B cell (primary cell): ENCODE data around the gene CHKB. TPM values are rescaled to one million over a fixed set of nuclear protein-coding genes. Genes with fewer than 3 reads are reported as not detected.
A peak's percentile ranks its signal among the peaks of the same experiment; 100 is the strongest.
"Not testable (repeated sequence)": the region's sequence is repeated elsewhere in the genome, so short reads cannot be mapped to it uniquely, and the experiment has no call there.

Source experiments
- ATAC-seq: fragments of 200-7000 bp; cut with Tn5 transposase; one replicate; pipeline ENCODE4 v1.10.0; 2021; ENCODE audit warnings: low read depth, mild to moderate bottlenecking, moderate number of reproducible peaks, moderate library complexity
- CTCF ChIA-PET: fragments of 350-600 bp; sonication (Branson Sonifier 250); formaldehyde crosslinking; loops from one replicate; lab custom pipeline; 2021; ENCODE audit warnings: antibody characterized with exemption, inconsistent platforms; lab: Charles Lee
- POLR2A ChIA-PET: fragments of 350-600 bp; sonication (Branson Sonifier 250); formaldehyde crosslinking; loops from one replicate; lab custom pipeline; 2021; ENCODE audit warnings: antibody characterized with exemption; lab: Charles Lee
- DNase-seq: peaks from one replicate; pipeline ENCODE4 v3.0.0; 2013
- H2AFZ ChIP-seq: 2 replicates; pipeline ENCODE4 v1.6.1; 2012; ENCODE audit warnings: mild to moderate bottlenecking, low read depth, low read length; ENCODE audit not compliant: insufficient read depth, poor library complexity, severe bottlenecking
- H3K27ac ChIP-seq, 2 donors: 1 replicate in 1 of 2; 2 replicates in 1 of 2; pipeline ENCODE4 v1.5.1; 2012 to 2013; ENCODE audit warnings: low read length in 2 of 2, mild to moderate bottlenecking in 2 of 2, moderate library complexity in 1 of 2
- H3K27me3 ChIP-seq, 4 experiments: fragments of 200-600 bp in 1 of 4; sonication (generic) in 1 of 4; replicated peaks in 1 of 4; 1 replicate in 2 of 4; 2 replicates in 2 of 4; pipeline versions ENCODE4 v1.6.1 to v1.7.0; 2013 to 2016; ENCODE audit warnings: low read length in 3 of 4, mild to moderate bottlenecking in 2 of 4, mixed read lengths in 1 of 4, moderate library complexity in 1 of 4; ENCODE audit not compliant: insufficient read depth in 4 of 4, control insufficient read depth in 3 of 4; ENCODE audit errors: control extremely low read depth in 1 of 4
- H3K36me3 ChIP-seq, 2 experiments: replicated peaks in 1 of 2; 1 replicate in 1 of 2; 2 replicates in 1 of 2; pipeline versions ENCODE4 v1.6.1 to v1.7.1; 2013; ENCODE audit warnings: low read length in 1 of 2; ENCODE audit not compliant: insufficient read depth in 2 of 2, control insufficient read depth in 1 of 2; ENCODE audit errors: control extremely low read depth in 1 of 2, extremely low read depth in 1 of 2
- H3K4me1 ChIP-seq, 2 donors: fragments of 200-600 bp in 1 of 2; sonication (generic) in 1 of 2; 1 replicate in 1 of 2; 2 replicates in 1 of 2; pipeline versions ENCODE4 v1.5.1 to v1.6.1; 2013 to 2017; ENCODE audit warnings: low read length in 2 of 2; ENCODE audit not compliant: control insufficient read depth in 2 of 2, insufficient read depth in 2 of 2
- H3K4me2 ChIP-seq: replicated peaks from 2 replicates; pipeline ENCODE3; 2012; ENCODE audit warnings: mild to moderate bottlenecking, low read depth, low read length; ENCODE audit not compliant: poor library complexity, severe bottlenecking
- H3K4me3 ChIP-seq, 5 experiments: fragments of 200-600 bp in 1 of 5; sonication (generic) in 1 of 5; 1 replicate in 3 of 5; 2 replicates in 2 of 5; pipeline versions ENCODE4 v1.5.1 to v1.7.0; 2011 to 2016; ENCODE audit warnings: low read length in 4 of 5, mild to moderate bottlenecking in 4 of 5, low read depth in 2 of 5, control low read depth in 1 of 5, moderate library complexity in 1 of 5; ENCODE audit not compliant: insufficient read depth in 1 of 5; ENCODE audit errors: control extremely low read depth in 1 of 5, extremely low read depth in 1 of 5
- H3K79me2 ChIP-seq: fragments of 200-600 bp; sonication (generic); one replicate; pipeline ENCODE4 v1.6.0; 2016; ENCODE audit warnings: low read length; ENCODE audit not compliant: control insufficient read depth, insufficient read depth
- H3K9ac ChIP-seq: fragments of 200-600 bp; sonication (generic); 2 replicates; pipeline ENCODE4 v1.6.1; 2017; ENCODE audit warnings: mild to moderate bottlenecking, low read length, moderate library complexity
- H3K9me3 ChIP-seq, 3 donors: one replicate each; pipeline versions ENCODE4 v1.6.1 to v1.7.1; 2013; ENCODE audit warnings: low read length in 2 of 3; ENCODE audit not compliant: control insufficient read depth in 2 of 3, insufficient read depth in 1 of 3; ENCODE audit errors: control extremely low read depth in 1 of 3
- H4K20me1 ChIP-seq: 2 replicates; pipeline ENCODE4 v1.6.0; 2012; ENCODE audit warnings: mild to moderate bottlenecking, low read length; ENCODE audit not compliant: insufficient read depth, control insufficient read depth, poor library complexity, severe bottlenecking
- H3K27ac Mint-ChIP-seq: one replicate; pipeline ENCODE4 v1.8.0; 2021; ENCODE audit warnings: mixed read lengths
- H3K27me3 Mint-ChIP-seq: one replicate; pipeline ENCODE4 v1.8.0; 2021; ENCODE audit warnings: mixed read lengths
- H3K4me1 Mint-ChIP-seq: one replicate; pipeline ENCODE4 v1.8.0; 2021; ENCODE audit warnings: mixed read lengths
- H3K4me3 Mint-ChIP-seq: one replicate; pipeline ENCODE4 v1.8.0; 2021; ENCODE audit warnings: mixed read lengths
- H3K9me3 Mint-ChIP-seq: one replicate; pipeline ENCODE4 v1.8.0; 2022; ENCODE audit warnings: mixed read lengths; ENCODE audit not compliant: insufficient read depth
- EZH2 ChIP-seq: IDR thresholded peaks from 2 replicates; pipeline ENCODE4 v1.6.1; 2012; ENCODE audit warnings: borderline replicate concordance, low read depth, mild to moderate bottlenecking, moderate library complexity, low read length; ENCODE audit not compliant: insufficient read depth, poor library complexity, severe bottlenecking
- WGBS: methylation state at CpG from one replicate; pipeline ENCODE4 v1.1.5; 2013; ENCODE audit warnings: missing lambda C conversion rate; ENCODE audit not compliant: insufficient coverage; 5-methylcytosine and 5-hydroxymethylcytosine counted together
- intact Hi-C: fragments of 100-400 bp; cut with micrococcal nuclease; formaldehyde crosslinking; loops from one replicate; pipeline ENCODE4 v1.10.0; 2022
- polyA plus RNA-seq: library from polyadenylated mRNA; depleted of rRNA; stranded (reverse); fragments of >200 nt; gene quantifications from 2 replicates; pipeline ENCODE4 v1.2.3, GENCODE V29; 2012
- total RNA-seq, 2 donors: library from RNA; stranded (reverse); fragments of 120-200 nt in 1 of 2; gene quantifications; 1 replicate in 1 of 2; 2 replicates in 1 of 2; pipeline versions ENCODE4 v1.2.3 to v1.2.4, GENCODE V29; 2013 to 2022
- TF ChIP-seq, protein P1 (sequence below): fragments of 200-600 bp; IDR thresholded peaks from one replicate; pipeline ENCODE4 v1.8.0; 2022; ENCODE audit warnings: antibody characterized with exemption, mild to moderate bottlenecking

Gene CHKB
- total and polyA plus RNA-seq, 2 donors (not counting 1 experiment from before 2014, with no cell fraction given) = 238 to 309 TPM

DNA sequence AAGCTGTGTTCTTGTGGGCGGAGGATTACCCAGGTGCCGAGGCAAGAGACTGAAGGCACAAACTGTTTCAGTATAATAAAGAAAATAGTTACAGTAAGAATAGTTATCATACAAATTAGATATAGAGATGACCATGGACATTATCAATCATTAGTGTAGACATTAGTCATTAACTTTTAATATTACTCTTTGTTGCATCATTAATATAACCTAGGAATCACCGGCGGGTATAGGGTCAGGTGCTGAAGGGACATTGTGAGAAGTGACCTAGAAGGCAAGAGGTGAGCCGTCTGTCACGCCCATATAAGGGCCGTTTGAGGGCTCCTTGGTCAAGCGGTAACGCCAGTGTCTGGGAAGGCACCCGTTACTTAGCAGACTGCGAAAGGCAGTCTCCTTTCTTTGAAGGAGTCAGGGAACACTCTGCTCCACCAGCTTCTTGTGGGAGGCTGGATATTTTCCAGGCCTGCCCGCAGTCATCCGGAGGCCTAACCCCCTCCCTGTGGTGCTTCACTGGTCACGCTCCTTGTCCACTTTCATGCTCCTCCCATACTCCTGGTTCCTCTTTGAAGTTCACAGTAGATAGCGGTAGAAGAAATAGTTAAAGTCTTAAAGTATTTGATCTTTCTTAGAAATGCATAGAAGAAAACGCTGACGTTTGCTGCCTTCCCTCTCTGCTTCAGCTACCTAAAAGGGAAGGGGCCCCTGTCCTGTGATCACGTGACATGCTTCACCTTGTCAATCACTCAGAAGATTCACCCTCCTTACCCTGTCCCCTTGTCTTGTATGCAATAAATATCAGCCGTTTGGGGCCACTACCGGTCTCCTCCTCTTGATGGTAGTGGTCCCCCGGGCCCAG, 48.6 kb downstream of the CHKB start:
- not testable (repeated sequence) for H3K27me3 Mint-ChIP-seq, H3K9me3 ChIP-seq

DNA sequence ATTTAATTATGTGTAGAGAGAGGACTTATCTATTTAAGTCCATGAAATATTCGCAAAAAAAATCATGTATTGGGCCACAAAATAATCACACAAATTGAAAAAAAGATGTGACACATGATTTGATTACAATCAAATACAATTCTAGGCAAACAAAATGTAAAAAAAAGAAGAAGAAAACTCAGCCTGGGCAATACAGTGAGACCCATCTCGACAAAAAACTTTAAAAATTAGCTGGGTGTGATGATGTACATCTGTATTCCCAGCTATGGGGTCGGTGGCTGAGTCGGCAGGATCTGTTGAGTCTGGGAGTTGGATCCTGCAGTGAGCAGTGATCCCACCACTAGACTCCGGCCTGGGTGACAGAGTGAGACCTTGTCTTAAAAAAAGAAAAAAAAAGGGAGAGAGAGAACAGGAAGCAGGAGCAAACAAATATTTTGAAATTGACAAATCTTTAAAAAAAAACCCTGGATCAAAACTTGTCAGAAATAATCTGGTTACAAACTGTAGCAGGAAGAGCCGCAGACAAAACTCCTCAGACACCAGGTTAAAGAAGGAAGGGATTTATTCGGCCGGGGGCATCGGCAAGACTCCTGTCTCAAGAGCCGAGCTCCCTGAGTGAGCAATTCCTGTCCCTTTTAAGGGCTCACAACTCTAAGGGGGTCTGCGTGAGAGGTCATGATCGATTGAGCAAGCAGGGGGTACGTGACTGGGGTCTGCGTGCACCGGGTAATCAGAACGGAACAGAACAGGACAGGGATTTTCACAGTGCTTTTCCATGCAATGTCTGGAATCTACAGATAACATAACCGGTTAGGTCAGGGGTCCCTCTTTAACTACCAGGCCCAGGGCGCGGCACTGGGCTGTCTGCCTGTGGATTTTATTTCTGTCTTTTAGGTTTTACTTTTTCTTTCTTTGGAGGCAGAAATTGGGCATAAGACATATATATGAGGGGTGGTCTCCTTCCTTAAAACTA, 49.5 kb downstream of the CHKB start:
- peaks cover 17 to 61% of the 10 kb centered on the region in 2 donors for H3K4me1 ChIP-seq
- H3K4me2 ChIP-seq = peak overlapping the region; percentile 84
- H3K4me3 ChIP-seq = peak overlapping the region in 1 of 5 experiments; percentile 95
- ChIA-PET POLR2A (interaction anchor here (1.1 to 4.6 kb wide), 5 partner anchors 7 to 88 kb away, joined by 3 to 40 read pairs (median 20); partner anchors contain the start of genes LMF2 and NCAPH2), CTCF (no interaction called here)
- peak overlapping the region; percentile 99 to 100 for H3K27ac ChIP-seq
- H2AFZ ChIP-seq = no peak overlapping the region
- peak overlapping the region; percentile 97 for H3K9ac ChIP-seq
- no peaks in the 10 kb centered on the region for H3K36me3 ChIP-seq
- no peak for TF ChIP-seq EZH2
- TF ChIP-seq, protein P1, sequence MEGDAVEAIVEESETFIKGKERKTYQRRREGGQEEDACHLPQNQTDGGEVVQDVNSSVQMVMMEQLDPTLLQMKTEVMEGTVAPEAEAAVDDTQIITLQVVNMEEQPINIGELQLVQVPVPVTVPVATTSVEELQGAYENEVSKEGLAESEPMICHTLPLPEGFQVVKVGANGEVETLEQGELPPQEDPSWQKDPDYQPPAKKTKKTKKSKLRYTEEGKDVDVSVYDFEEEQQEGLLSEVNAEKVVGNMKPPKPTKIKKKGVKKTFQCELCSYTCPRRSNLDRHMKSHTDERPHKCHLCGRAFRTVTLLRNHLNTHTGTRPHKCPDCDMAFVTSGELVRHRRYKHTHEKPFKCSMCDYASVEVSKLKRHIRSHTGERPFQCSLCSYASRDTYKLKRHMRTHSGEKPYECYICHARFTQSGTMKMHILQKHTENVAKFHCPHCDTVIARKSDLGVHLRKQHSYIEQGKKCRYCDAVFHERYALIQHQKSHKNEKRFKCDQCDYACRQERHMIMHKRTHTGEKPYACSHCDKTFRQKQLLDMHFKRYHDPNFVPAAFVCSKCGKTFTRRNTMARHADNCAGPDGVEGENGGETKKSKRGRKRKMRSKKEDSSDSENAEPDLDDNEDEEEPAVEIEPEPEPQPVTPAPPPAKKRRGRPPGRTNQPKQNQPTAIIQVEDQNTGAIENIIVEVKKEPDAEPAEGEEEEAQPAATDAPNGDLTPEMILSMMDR = no peak
- Mint-ChIP-seq H3K9me3 (no peaks in the 10 kb centered on the region), H3K27me3 (no peaks in the 10 kb centered on the region), H3K4me1 (peaks cover 46% of the 10 kb centered on the region), H3K4me3 (peak overlapping the region; percentile 95), H3K27ac (peak overlapping the region; percentile 99)
- peaks cover 17% of the 10 kb centered on the region for H3K79me2 ChIP-seq
- ATAC-seq (no peak), DNase-seq (peak; percentile 10)
- H3K27me3 ChIP-seq = no peaks in the 10 kb centered on the region
- intact Hi-C loops = no loop called here
- peaks cover 0 to 9% (median 0%) of the 10 kb centered on the region in 3 donors for H3K9me3 ChIP-seq
- 94% methylated on average over 10 of the region's 19 CpGs for WGBS
- no peaks in the 10 kb centered on the region for H4K20me1 ChIP-seq

More for the DNA sequence above, 48.6 kb downstream of the CHKB start:
- H2AFZ ChIP-seq, ATAC-seq, H4K20me1 ChIP-seq, H3K36me3 ChIP-seq, intact Hi-C loops, H3K27me3 ChIP-seq, H3K9me3 Mint-ChIP-seq: not testable (repeated sequence)
- Mint-ChIP-seq H3K27ac (peak overlapping the region; percentile 99), H3K4me3 (peak overlapping the region; percentile 80), H3K4me1 (peaks cover 41% of the 10 kb centered on the region)
- Histone ChIP-seq H3K9ac (peak overlapping the region; percentile 23), H3K4me1 (peaks cover 25 to 61% of the 10 kb centered on the region in 2 donors), H3K4me2 (peak overlapping the region; percentile 42), H3K27ac (peak overlapping the region; percentile 64 to 99), H3K4me3 (peak overlapping the region in 2 of 5 experiments; percentile 12 to 40), H3K79me2 (peaks cover 17% of the 10 kb centered on the region)
- peak; percentile 65 for DNase-seq
- CTCF ChIA-PET = interaction anchor here (0.8 to 3.4 kb wide), 4 partner anchors 8 to 87 kb away, joined by 4 to 13 read pairs (median 6); partner anchors contain the start of gene SCO2
- POLR2A ChIA-PET = interaction anchor here (0.6 to 1.7 kb wide), 5 partner anchors 9 to 87 kb away, joined by 4 to 13 read pairs (median 5); partner anchors contain the start of gene SCO2
- 58% methylated on average over 12 of the region's 21 CpGs for WGBS
